ENCODE measurements around the gene ZNF644. TPM values are rescaled to one million over a fixed set of nuclear protein-coding genes. Genes with fewer than 3 reads are reported as not detected.

The ZNF644 gene
- total RNA-seq, 1 experiment from 2014 or later: 46.2 TPM

DNA sequence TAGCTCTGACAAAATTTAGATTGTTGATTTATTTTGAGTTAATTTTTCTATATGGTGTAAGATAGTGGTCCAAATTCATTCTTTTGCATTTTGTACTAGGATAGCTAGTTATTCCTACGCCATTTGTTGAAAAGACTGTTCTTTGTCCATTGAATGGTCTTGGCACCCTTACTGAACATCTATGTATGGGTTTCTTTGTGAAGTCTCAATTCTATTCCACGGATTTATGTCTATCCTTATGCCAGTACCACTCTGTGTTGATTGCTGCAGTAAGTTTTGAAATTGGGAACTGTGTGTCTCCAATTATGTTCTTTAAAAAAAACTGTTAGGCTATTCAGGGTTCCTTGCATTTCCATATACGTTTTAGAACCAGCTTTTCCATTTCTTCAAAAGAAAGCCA is 145.7 kb downstream of the ZNF644 start:
- H3K4me1 Mint-ChIP-seq (ENCODE audit: insufficient read depth, unreplicated experiment): no peaks in the 10 kb centered on the region
- no TSS peak for BruUV-seq (replicated peaks)
- ChIA-PET POLR2A (interaction anchor here (0.7 kb wide), 1 partner anchor 72 kb away, joined by 3 read pairs; no protein-coding TSS in a partner anchor), CTCF (interaction anchor here (0.9 kb wide), 1 partner anchor 16 kb away, joined by 3 read pairs; no protein-coding TSS in a partner anchor)
- no peak for DNase-seq (ENCODE audit: unreplicated experiment)
- no peaks in the 10 kb centered on the region for H3K36me3 Mint-ChIP-seq (ENCODE audit: insufficient read depth, unreplicated experiment)
- peaks cover 15% of the 10 kb centered on the region for H3K9me3 Mint-ChIP-seq (ENCODE audit: unreplicated experiment)
- no peak overlapping the region for H3K4me3 Mint-ChIP-seq (ENCODE audit: unreplicated experiment)
- no peak overlapping the region for H3K27ac Mint-ChIP-seq (ENCODE audit: low read depth, unreplicated experiment)
- intact Hi-C loops (cut with micrococcal nuclease): no loop called here
- TF ChIP-seq, protein P1, sequence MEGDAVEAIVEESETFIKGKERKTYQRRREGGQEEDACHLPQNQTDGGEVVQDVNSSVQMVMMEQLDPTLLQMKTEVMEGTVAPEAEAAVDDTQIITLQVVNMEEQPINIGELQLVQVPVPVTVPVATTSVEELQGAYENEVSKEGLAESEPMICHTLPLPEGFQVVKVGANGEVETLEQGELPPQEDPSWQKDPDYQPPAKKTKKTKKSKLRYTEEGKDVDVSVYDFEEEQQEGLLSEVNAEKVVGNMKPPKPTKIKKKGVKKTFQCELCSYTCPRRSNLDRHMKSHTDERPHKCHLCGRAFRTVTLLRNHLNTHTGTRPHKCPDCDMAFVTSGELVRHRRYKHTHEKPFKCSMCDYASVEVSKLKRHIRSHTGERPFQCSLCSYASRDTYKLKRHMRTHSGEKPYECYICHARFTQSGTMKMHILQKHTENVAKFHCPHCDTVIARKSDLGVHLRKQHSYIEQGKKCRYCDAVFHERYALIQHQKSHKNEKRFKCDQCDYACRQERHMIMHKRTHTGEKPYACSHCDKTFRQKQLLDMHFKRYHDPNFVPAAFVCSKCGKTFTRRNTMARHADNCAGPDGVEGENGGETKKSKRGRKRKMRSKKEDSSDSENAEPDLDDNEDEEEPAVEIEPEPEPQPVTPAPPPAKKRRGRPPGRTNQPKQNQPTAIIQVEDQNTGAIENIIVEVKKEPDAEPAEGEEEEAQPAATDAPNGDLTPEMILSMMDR (IDR thresholded peaks at IDR 0.05; ENCODE audit: unreplicated experiment): no peak
- H3K27me3 Mint-ChIP-seq (ENCODE audit: insufficient read depth, unreplicated experiment): no peaks in the 10 kb centered on the region

Data from MCF 10A (cell line).